Kidney (tissue), 14 donors: ENCODE measurements around the gene SFTA2. TPM values are rescaled to one million over a fixed set of nuclear protein-coding genes. Genes with fewer than 3 reads are reported as not detected.
A peak's percentile ranks its signal among the peaks of the same experiment; 100 is the strongest.

Experiments
- DNase-seq, 5 donors: peaks; one replicate each; pipeline ENCODE4 v3.0.0-alpha.2; 2013 to 2020
- FAIRE-seq: peaks from 2 replicates; lab custom pipeline; 2012; peaks lifted over from hg19 to GRCh38; lab: Jason Lieb, UNC
- H3K27ac ChIP-seq, 2 donors: one replicate each; pipeline ENCODE4 v1.7.0; 2013; ENCODE audit warnings: low read depth in 2 of 2, low read length in 2 of 2, inconsistent platforms in 1 of 2
- H3K27me3 ChIP-seq: one replicate; pipeline ENCODE4 v1.7.1; 2013; ENCODE audit warnings: low read length, inconsistent platforms; ENCODE audit not compliant: control insufficient read depth, insufficient read depth
- H3K36me3 ChIP-seq, 3 donors: one replicate each; pipeline versions ENCODE4 v1.7.0 to v1.7.1; 2013; ENCODE audit warnings: low read length in 3 of 3, control low read depth in 1 of 3, inconsistent platforms in 1 of 3; ENCODE audit not compliant: insufficient read depth in 3 of 3, control insufficient read depth in 2 of 3
- H3K4me1 ChIP-seq, 3 donors: one replicate each; pipeline versions ENCODE4 v1.7.0 to v1.7.1; 2013; ENCODE audit warnings: low read length in 3 of 3, inconsistent platforms in 1 of 3, low read depth in 1 of 3; ENCODE audit not compliant: control insufficient read depth in 2 of 3, insufficient read depth in 2 of 3
- H3K4me3 ChIP-seq, 3 donors: one replicate each; pipeline versions ENCODE4 v1.7.0 to v1.8.1; 2013; ENCODE audit warnings: low read length in 3 of 3, control low read depth in 1 of 3, inconsistent platforms in 1 of 3
- H3K9ac ChIP-seq, 3 donors: one replicate each; pipeline versions ENCODE4 v1.7.0 to v1.7.1; 2013; ENCODE audit warnings: low read length in 3 of 3, control low read depth in 1 of 3, inconsistent platforms in 1 of 3
- H3K9me3 ChIP-seq, 3 donors: one replicate each; pipeline versions ENCODE4 v1.7.0 to v1.7.1; 2013; ENCODE audit warnings: low read length in 3 of 3, control low read depth in 1 of 3, inconsistent platforms in 1 of 3; ENCODE audit not compliant: control insufficient read depth in 2 of 3, insufficient read depth in 1 of 3
- intact Hi-C: fragments of 100-400 bp; cut with DNase I; formaldehyde crosslinking; loops from one replicate; pipeline ENCODE4 v1.11.1; 2022
- microRNA-seq: library from miRNA; unstranded; fragments of <30 nt; microRNA quantifications from one replicate; pipeline ENCODE4 v1.2.0, GENCODE V29; 2020
- polyA plus RNA-seq: library from polyadenylated mRNA; stranded (reverse); fragments of 350-450 nt; fragmentation: Illumina TruSeq; extraction: RNeasy Lipid Tissue Mini Kit (QIAGEN cat#74804); gene quantifications from one replicate; pipeline ENCODE4 v1.2.3, GENCODE V29; 2014; ENCODE audit warnings: low read depth, low replicate concordance; ENCODE audit not compliant: insufficient read depth
- total RNA-seq: library from RNA; stranded (reverse); fragmentation: NEBNext Ultra II Directional; extraction: Animal tissue kit (Norgen Biotek cat#: 25700); gene quantifications from one replicate; pipeline ENCODE4 v1.2.1, GENCODE V29; 2021
- TF ChIP-seq, protein P1 (sequence below): IDR thresholded peaks from 3 replicates; pipeline ENCODE4 v1.5.1; 2012; ENCODE audit warnings: mild to moderate bottlenecking, moderate library complexity, borderline replicate concordance; ENCODE audit not compliant: insufficient read depth; ENCODE audit errors: extremely low read depth
- donor health status: control.
- donor health status: control.
- donor health status: control.
- donor health status: control.
- donor health status: control.
- donor health status: DM: yes; HTN: yes; CAD: no.
- donor health status: Normal renal cell carcinoma (clear cell type).

SFTA2 gene
- total and polyA plus RNA-seq, 2 donors from 2014 or later, result 7.4 to 30.5 TPM

DNA sequence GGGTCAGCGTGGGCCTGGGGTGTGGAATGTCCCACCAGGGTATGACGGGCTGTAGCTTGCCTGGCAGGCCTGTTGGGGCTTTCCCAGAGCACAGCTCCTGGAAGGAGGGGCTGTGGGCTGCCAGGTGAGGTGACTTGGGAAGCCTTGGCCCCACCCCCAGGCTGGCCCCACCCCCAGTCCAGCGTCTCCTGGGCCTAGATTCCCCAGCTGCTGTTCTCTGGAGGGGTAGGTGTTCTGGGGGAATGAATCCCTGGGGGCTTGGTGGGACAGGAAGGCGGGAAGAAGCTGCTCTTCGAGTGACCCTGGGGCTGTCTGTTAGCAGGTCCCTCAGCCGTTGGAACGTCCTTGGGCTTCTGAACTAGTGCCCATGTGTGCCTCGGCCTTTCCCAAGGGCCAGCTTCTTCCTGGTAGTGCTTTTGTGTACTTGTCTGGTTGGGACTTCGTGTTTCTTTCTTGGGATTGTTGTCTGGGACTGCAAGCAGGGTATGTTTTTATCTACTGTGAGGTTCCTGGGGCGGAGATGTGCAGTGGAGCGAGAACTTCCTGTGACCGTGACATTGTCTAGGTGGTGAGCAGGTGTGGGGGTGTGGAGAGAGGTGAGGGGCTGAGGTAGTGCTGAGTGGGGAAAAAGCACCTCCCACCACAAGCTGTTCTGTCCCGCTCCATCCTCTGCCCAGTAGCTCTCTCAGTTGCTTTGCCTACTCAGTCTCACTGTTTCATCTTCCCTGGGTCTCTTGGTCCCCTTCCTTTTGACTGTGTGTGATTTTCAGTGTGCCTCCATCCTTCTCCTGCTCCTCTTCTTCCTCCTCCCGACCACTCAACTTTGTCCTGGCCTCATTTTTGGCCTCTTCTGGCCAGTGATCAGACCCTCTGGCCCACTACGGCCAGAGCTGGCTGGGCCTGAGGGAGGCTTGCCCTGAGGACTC, 48.9 kb downstream of the SFTA2 start:
- FAIRE-seq, result no peak
- peaks cover 12 to 41% (median 23%) of the 10 kb centered on the region in 3 donors for H3K4me1 ChIP-seq
- intact Hi-C loops, result loop anchor here (10.0 kb wide), 1 partner anchor 148 kb away; no protein-coding TSS in a partner anchor

DNA sequence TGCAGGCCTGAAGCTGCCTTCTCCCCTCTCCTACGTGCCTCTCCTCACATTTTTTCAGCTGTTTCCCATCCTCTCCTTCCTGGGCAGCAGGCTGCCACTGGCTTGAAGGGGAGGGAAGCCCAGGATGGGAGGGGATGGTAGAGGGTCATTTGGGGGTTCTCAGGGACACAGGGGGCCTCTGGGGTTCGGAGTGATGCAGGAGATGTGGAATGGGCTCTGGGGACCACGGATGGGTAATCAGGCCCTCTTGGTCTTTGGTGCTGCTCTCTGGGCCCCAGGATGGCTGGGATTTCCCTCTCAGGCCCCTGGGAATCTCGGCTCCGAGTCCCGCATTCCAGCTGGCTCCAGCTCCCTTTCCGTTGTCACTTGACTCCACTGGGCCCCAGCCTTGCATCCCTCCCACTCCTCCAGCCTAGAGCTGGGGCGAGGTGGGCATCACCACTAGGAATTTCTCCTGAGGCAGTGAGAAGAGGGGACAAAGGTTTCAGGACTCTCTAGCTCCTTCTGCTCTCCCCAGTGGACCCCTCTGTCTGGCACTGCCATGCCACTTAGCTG, 49.7 kb downstream of the SFTA2 start:
- Histone ChIP-seq H3K27ac (peak overlapping the region; percentile 94 to 97), H3K9me3 (no peaks in the 10 kb centered on the region), H3K27me3 (no peaks in the 10 kb centered on the region), H3K4me1 (peaks cover 12 to 44% (median 23%) of the 10 kb centered on the region in 3 donors), H3K4me3 (peak overlapping the region in 2 of 3 donors; percentile 26 to 69), H3K36me3 (no peaks in the 10 kb centered on the region), H3K9ac (peak overlapping the region in 2 of 3 donors; percentile 44 to 67)
- peak; percentile 77 to 93 (median 90) for DNase-seq
- FAIRE-seq, result no peak
- intact Hi-C loops, result loop anchor here (10.0 kb wide), 1 partner anchor 147 kb away; no protein-coding TSS in a partner anchor
- TF ChIP-seq, protein P1, sequence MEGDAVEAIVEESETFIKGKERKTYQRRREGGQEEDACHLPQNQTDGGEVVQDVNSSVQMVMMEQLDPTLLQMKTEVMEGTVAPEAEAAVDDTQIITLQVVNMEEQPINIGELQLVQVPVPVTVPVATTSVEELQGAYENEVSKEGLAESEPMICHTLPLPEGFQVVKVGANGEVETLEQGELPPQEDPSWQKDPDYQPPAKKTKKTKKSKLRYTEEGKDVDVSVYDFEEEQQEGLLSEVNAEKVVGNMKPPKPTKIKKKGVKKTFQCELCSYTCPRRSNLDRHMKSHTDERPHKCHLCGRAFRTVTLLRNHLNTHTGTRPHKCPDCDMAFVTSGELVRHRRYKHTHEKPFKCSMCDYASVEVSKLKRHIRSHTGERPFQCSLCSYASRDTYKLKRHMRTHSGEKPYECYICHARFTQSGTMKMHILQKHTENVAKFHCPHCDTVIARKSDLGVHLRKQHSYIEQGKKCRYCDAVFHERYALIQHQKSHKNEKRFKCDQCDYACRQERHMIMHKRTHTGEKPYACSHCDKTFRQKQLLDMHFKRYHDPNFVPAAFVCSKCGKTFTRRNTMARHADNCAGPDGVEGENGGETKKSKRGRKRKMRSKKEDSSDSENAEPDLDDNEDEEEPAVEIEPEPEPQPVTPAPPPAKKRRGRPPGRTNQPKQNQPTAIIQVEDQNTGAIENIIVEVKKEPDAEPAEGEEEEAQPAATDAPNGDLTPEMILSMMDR, result no peak

More for the DNA sequence above, 48.9 kb downstream of the SFTA2 start:
- Histone ChIP-seq H3K36me3 (no peaks in the 10 kb centered on the region), H3K27me3 (no peaks in the 10 kb centered on the region), H3K4me3 (peak overlapping the region; percentile 54 to 69 (median 60)), H3K9me3 (no peaks in the 10 kb centered on the region), H3K27ac (peak overlapping the region; percentile 94 to 97), H3K9ac (peak overlapping the region; percentile 36 to 70 (median 44))
- TF ChIP-seq, protein P1, result no peak
- peak; percentile 84 to 93 (median 89) for DNase-seq

DNA sequence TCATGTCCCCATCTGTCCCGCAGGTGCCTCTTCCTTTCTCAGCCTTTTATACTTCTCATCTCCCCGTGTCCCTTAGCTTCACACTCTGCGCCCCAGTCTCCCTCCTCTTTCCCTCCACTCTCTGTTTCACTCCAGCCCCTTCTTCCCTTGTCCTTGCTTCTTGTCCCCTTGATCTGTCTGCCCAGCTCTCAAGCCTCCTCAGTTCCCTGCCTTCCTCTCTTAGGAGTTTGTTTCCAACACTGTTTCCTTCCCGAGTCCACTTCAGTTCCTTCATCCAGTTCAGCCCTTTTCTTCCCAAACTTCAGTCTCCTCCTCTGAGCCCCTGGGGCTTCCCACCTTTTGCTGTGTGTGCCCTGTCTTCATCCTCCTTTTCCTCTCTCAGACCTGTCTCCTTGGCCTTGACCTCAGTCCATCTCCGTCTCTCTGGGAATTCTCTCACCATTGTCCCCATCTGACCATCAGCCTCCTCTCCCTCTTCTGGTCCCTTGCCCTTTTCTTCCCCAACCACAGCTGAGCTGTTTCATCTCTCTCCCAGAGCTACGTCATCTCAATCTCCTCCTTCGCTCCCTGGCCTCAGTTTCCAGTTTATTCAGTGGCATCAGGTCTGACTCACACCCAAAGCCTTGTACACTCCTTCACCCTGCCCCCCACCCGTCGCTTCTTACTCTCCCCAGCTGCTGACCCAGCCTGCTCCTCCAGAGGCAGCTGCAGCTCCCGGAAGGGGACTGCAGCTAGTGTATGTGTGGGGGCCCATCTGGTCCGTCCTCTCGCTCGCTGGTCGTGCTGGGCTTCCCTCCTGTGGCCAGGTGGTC, 50.4 kb downstream of the SFTA2 start:
- Histone ChIP-seq H3K27me3 (no peaks in the 10 kb centered on the region), H3K4me3 (peak overlapping the region; percentile 30 to 69 (median 32)), H3K27ac (peak overlapping the region; percentile 94 to 97), H3K4me1 (peaks cover 9 to 39% (median 23%) of the 10 kb centered on the region in 3 donors), H3K36me3 (no peaks in the 10 kb centered on the region), H3K9ac (peak overlapping the region; percentile 11 to 67 (median 42)), H3K9me3 (no peaks in the 10 kb centered on the region)
- DNase-seq, result peak; percentile 50 to 80 (median 74)
- intact Hi-C loops, result loop anchor here (10.0 kb wide), 1 partner anchor 147 kb away; no protein-coding TSS in a partner anchor
- TF ChIP-seq, protein P1, result no peak
- no peak for FAIRE-seq

Small RNAs within 50 kb of the gene (microRNA-seq; reads per million reads assigned to microRNA genes)
- 1.4 reads per million for gene MIR4640

Other genes starting within 250 kb of the SFTA2 start
- 51.9 TPM for gene PPP1R18, start 245.5 kb downstream of the SFTA2 start, total RNA-seq
- gene PPP1R18, start 245.5 kb downstream of the SFTA2 start, polyA plus RNA-seq, result 17.1 TPM
- gene NRM, start 241.2 kb downstream of the SFTA2 start, total RNA-seq, result 14.2 TPM
- 14.2 TPM for gene NRM, start 241.2 kb downstream of the SFTA2 start, polyA plus RNA-seq
- 47.9 TPM for gene MDC1, start 214.9 kb downstream of the SFTA2 start, total RNA-seq
- gene MDC1, start 214.9 kb downstream of the SFTA2 start, polyA plus RNA-seq, result 9.5 TPM
- 295 TPM for gene TUBB, start 211.8 kb downstream of the SFTA2 start, total RNA-seq
- gene TUBB, start 211.8 kb downstream of the SFTA2 start, polyA plus RNA-seq, result 197 TPM
- gene FLOT1, start 189.5 kb downstream of the SFTA2 start, total RNA-seq, result 227 TPM
- gene FLOT1, start 189.5 kb downstream of the SFTA2 start, polyA plus RNA-seq, result 317 TPM
- 59.5 TPM for gene IER3, start 187.6 kb downstream of the SFTA2 start, total RNA-seq
- 94.3 TPM for gene IER3, start 187.6 kb downstream of the SFTA2 start, polyA plus RNA-seq
- gene DDR1, start 47.7 kb downstream of the SFTA2 start, total RNA-seq, result 362 TPM
- 95.8 TPM for gene DDR1, start 47.7 kb downstream of the SFTA2 start, polyA plus RNA-seq
- gene GTF2H4, start 24.0 kb downstream of the SFTA2 start, total RNA-seq, result 39.3 TPM
- gene GTF2H4, start 24.0 kb downstream of the SFTA2 start, polyA plus RNA-seq, result 20.9 TPM
- 34.5 TPM for gene VARS2, start 17.9 kb downstream of the SFTA2 start, total RNA-seq
- 30.4 TPM for gene VARS2, start 17.9 kb downstream of the SFTA2 start, polyA plus RNA-seq
- gene MUCL3, start 8.8 kb upstream of the SFTA2 start, total RNA-seq, result 0.13 TPM
- gene MUCL3, start 8.8 kb upstream of the SFTA2 start, polyA plus RNA-seq, result not detected
- not detected for gene MUC21, start 51.5 kb upstream of the SFTA2 start, total RNA-seq
- gene MUC21, start 51.5 kb upstream of the SFTA2 start, polyA plus RNA-seq, result not detected
- gene MUC22, start 78.3 kb upstream of the SFTA2 start, total RNA-seq, result not detected
- gene MUC22, start 78.3 kb upstream of the SFTA2 start, polyA plus RNA-seq, result not detected
- not detected for gene C6orf15, start 180.4 kb upstream of the SFTA2 start, total RNA-seq
- not detected for gene C6orf15, start 180.4 kb upstream of the SFTA2 start, polyA plus RNA-seq
- 3.6 TPM for gene PSORS1C1, start 182.6 kb upstream of the SFTA2 start, total RNA-seq
- 2.1 TPM for gene PSORS1C1, start 182.6 kb upstream of the SFTA2 start, polyA plus RNA-seq
- 0.13 TPM for gene CDSN, start 188.3 kb upstream of the SFTA2 start, total RNA-seq
- gene CDSN, start 188.3 kb upstream of the SFTA2 start, polyA plus RNA-seq, result not detected
- not detected for gene PSORS1C2, start 206.9 kb upstream of the SFTA2 start, total RNA-seq
- not detected for gene PSORS1C2, start 206.9 kb upstream of the SFTA2 start, polyA plus RNA-seq
- gene CCHCR1, start 225.6 kb upstream of the SFTA2 start, total RNA-seq, result 26.2 TPM
- 24.1 TPM for gene CCHCR1, start 225.6 kb upstream of the SFTA2 start, polyA plus RNA-seq
- gene TCF19, start 226.4 kb upstream of the SFTA2 start, total RNA-seq, result 7.1 TPM
- gene TCF19, start 226.4 kb upstream of the SFTA2 start, polyA plus RNA-seq, result 5.1 TPM
- gene POU5F1, start 238.5 kb upstream of the SFTA2 start, total RNA-seq, result 19.9 TPM
- 7.9 TPM for gene POU5F1, start 238.5 kb upstream of the SFTA2 start, polyA plus RNA-seq